Natural killer cell treated with Interleukin-12 subunit alpha and Interleukin-12 subunit beta and Interleukin-15 and Interleukin-18, amount 100 ng/mL, for 72 hours (primary cell): ENCODE results near the gene PABPC1L2B. TPM values are rescaled to one million over a fixed set of nuclear protein-coding genes. Genes with fewer than 3 reads are reported as not detected.
A peak's percentile ranks its signal among the peaks of the same experiment; 100 is the strongest.
"Not testable (repeated sequence)": the region's sequence is repeated elsewhere in the genome, so short reads cannot be mapped to it uniquely, and the experiment has no call there.

Experiments
- ATAC-seq, 2 donors: fragments of 150-1000 bp; cut with Tn5 transposase in 1 of 2; sonication (Bioruptor Pico), chemical (Tn5 transposase) in 1 of 2; 2 replicates each; pipeline ENCODE4 v1.10.0; 2021
- DNase-seq: peaks from one replicate; pipeline ENCODE4 v3.0.0; 2022; ENCODE audit warnings: low spot score
- H3K27ac Mint-ChIP-seq, 2 donors: 1 replicate in 1 of 2; 2 replicates in 1 of 2; pipeline ENCODE4 v1.8.0; 2022; ENCODE audit warnings: mixed read lengths in 2 of 2, mild to moderate bottlenecking in 1 of 2, moderate library complexity in 1 of 2
- H3K27me3 Mint-ChIP-seq, 2 donors: 1 replicate in 1 of 2; 2 replicates in 1 of 2; pipeline ENCODE4 v1.8.0; 2022; ENCODE audit warnings: mixed read lengths in 2 of 2
- H3K36me3 Mint-ChIP-seq: one replicate; pipeline ENCODE4 v1.8.0; 2022; ENCODE audit warnings: mixed read lengths
- H3K4me1 Mint-ChIP-seq, 2 donors: 1 replicate in 1 of 2; 2 replicates in 1 of 2; pipeline ENCODE4 v1.8.0; 2022; ENCODE audit warnings: low read depth in 2 of 2, mixed read lengths in 2 of 2, mild to moderate bottlenecking in 1 of 2
- H3K4me3 Mint-ChIP-seq: one replicate; pipeline ENCODE4 v1.8.0; 2022; ENCODE audit warnings: mixed read lengths
- H3K9me3 Mint-ChIP-seq: 2 replicates; pipeline ENCODE4 v1.8.0; 2022; ENCODE audit warnings: mixed read lengths
- total RNA-seq, 2 donors: library from RNA; stranded (reverse); gene quantifications; one replicate each; pipeline ENCODE4 v1.2.3, GENCODE V29; 2022

The PABPC1L2B gene
- total RNA-seq = not detected

- H3K4me1 Mint-ChIP-seq, H3K4me3 Mint-ChIP-seq, DNase-seq, ATAC-seq, H3K27ac Mint-ChIP-seq, H3K9me3 Mint-ChIP-seq, H3K27me3 Mint-ChIP-seq, H3K36me3 Mint-ChIP-seq: not testable (repeated sequence)
These were observed at the start of gene PABPC1L2B for GRCh38 chrX:73002733-73003132. Gene PABPC1L2B (plus strand): TSS chrX:73002939. CDS start chrX:73003643, 704 bp downstream.

DNA sequence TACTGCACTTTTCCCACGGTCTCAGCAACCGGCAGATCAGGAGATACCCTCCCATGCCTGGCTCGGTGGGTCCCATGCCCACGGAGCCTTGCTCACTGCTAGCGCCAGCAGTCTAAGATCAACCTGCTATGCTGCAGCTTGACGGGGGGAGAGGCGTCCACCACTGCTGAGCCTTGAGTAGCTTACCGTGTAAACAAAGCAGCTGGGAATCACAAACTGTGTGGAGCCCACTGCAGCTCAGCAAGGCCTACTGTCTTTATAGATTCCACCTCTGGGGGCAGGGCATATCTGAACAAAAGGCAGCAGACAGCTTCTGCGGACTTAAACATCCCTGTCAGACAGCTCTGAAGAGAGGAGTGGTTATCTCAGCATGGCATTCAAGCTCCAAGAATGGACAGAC, 42.8 kb upstream of the PABPC1L2B start:
- not testable (repeated sequence) for H3K27me3 Mint-ChIP-seq, H3K9me3 Mint-ChIP-seq, H3K4me1 Mint-ChIP-seq, ATAC-seq, H3K4me3 Mint-ChIP-seq, H3K36me3 Mint-ChIP-seq, DNase-seq, H3K27ac Mint-ChIP-seq

GRCh38 chrX:72971859-72972258, 30.9 kb upstream of the PABPC1L2B start:
- not testable (repeated sequence) for H3K27me3 Mint-ChIP-seq, H3K9me3 Mint-ChIP-seq, DNase-seq, H3K4me3 Mint-ChIP-seq, ATAC-seq, H3K27ac Mint-ChIP-seq, H3K36me3 Mint-ChIP-seq, H3K4me1 Mint-ChIP-seq

GRCh38 chrX:72974885-72975284, 27.9 kb upstream of the PABPC1L2B start:
- not testable (repeated sequence) for DNase-seq, H3K4me3 Mint-ChIP-seq, H3K27ac Mint-ChIP-seq, H3K36me3 Mint-ChIP-seq, H3K9me3 Mint-ChIP-seq, ATAC-seq, H3K27me3 Mint-ChIP-seq, H3K4me1 Mint-ChIP-seq

- not testable (repeated sequence) for DNase-seq, H3K4me1 Mint-ChIP-seq, H3K27ac Mint-ChIP-seq, H3K9me3 Mint-ChIP-seq, H3K36me3 Mint-ChIP-seq, ATAC-seq, H3K4me3 Mint-ChIP-seq
- H3K27me3 Mint-ChIP-seq = peaks cover 4 to 14% of the 10 kb centered on the region in 2 donors
These were observed 21.8 kb upstream of the PABPC1L2B start for GRCh38 chrX:72980894-72981469.

DNA sequence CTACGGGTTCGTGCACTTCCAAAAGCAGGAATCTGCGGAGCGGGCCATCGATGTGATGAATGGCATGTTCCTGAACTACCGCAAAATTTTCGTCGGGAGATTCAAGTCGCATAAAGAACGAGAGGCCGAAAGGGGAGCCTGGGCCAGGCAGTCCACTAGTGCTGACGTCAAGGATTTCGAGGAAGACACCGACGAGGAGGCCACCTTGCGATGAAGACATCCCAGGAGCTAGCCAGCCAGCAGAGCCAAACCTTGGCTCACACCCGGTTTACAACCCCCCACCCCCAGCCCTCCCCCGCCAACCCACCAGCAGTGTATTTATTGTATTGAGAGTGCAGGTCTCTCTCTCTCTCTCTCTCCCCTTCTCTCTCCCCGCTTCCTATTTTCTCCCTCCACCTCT, 1.3 kb downstream of the PABPC1L2B start:
- not testable (repeated sequence) for H3K27ac Mint-ChIP-seq

DNA sequence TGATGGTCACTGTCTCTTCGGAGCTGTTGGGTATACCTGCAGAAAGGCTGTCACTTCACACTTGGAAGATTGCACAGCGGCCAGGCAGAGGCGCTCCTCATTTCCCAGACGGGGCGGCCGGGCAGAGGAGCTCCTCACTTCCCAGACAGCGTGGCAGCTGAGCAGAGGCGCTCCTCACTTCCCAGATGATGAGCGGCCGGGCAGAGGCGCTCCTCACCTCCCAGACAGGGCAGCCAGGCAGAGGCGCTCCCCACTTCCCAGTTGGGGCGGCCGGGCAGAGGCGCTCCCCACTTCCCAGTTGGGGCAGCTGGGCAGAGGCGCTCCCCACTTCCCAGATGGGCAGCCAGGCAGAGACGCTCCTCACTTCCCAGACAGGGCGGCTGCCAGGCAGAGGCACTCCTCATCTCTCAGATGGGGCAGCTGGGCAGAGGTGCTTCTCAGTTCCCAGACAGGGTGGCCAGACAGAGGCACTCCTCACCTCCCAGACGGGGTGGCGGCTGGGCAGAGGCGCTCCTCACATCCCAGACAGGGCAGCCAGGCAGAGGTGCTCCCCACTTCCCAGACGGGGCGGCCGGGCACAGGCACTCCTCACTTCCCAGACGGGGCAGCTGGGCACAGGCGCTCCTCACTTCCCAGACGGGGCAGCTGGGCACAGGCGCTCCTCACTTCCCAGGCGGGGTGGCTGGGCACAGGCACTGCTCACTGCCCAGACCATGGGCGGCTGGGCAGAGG, 18.8 kb downstream of the PABPC1L2B start:
- no peaks in the 10 kb centered on the region for H3K36me3 Mint-ChIP-seq
- ATAC-seq = no peak
- H3K27ac Mint-ChIP-seq = no peak overlapping the region
- peaks cover 0 to 12% of the 10 kb centered on the region in 2 donors for H3K27me3 Mint-ChIP-seq
- H3K9me3 Mint-ChIP-seq = peaks cover 5% of the 10 kb centered on the region
- DNase-seq = no peak
- H3K4me3 Mint-ChIP-seq = no peak overlapping the region
- no peaks in the 10 kb centered on the region for H3K4me1 Mint-ChIP-seq

More for the DNA sequence above, 1.3 kb downstream of the PABPC1L2B start:
- not testable (repeated sequence) for H3K36me3 Mint-ChIP-seq, ATAC-seq, H3K9me3 Mint-ChIP-seq, H3K27me3 Mint-ChIP-seq, H3K4me3 Mint-ChIP-seq, DNase-seq, H3K4me1 Mint-ChIP-seq

DNA sequence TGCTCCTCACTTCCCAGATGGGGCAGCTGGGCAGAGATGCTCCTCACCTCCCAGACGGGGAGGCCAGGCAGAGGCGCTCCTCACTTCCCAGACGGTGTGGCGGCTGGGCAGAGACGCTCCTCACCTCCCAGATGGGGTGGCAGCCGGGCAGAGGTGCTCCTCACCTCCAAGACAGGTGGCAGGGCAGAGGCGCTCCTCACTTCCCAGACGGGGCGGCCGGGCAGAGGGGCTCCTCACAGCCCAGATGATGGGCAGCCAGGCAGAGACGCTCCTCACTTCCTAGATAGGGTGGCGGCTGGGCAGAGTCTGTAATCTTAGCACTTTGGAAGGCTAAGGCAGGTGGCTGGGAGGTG, 19.3 kb downstream of the PABPC1L2B start:
- not testable (repeated sequence) for H3K4me1 Mint-ChIP-seq, H3K9me3 Mint-ChIP-seq, H3K4me3 Mint-ChIP-seq, H3K36me3 Mint-ChIP-seq, H3K27me3 Mint-ChIP-seq, ATAC-seq, DNase-seq, H3K27ac Mint-ChIP-seq

DNA sequence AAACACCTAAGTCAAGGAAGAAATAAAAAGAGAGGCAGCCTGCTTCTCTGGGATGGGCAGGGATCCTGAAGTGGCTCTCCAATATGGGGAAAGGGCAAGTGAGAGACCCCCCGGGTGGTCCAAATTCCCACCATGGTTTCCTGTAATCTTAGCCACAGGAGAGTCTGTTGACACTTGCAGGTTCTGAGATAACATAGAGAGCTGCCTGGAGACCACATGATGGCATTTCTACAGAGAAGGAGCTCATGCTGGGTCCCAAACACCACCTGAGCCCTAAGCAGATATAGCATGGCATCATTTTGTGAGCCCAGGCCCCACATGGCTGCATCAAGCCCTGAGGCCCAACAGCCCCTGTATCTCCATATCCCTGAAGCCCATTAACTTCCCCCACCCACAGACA, 26.1 kb downstream of the PABPC1L2B start:
- peaks cover 5% of the 10 kb centered on the region for H3K9me3 Mint-ChIP-seq

More for the DNA sequence above, 26.1 kb downstream of the PABPC1L2B start:
- H3K4me1 Mint-ChIP-seq = no peaks in the 10 kb centered on the region
- H3K36me3 Mint-ChIP-seq = no peaks in the 10 kb centered on the region
- peak in 1 of 2 donors; percentile 6 for ATAC-seq
- DNase-seq = no peak
- H3K4me3 Mint-ChIP-seq = no peak overlapping the region
- peaks cover 7% of the 10 kb centered on the region in 2 donors for H3K27me3 Mint-ChIP-seq
- no peak overlapping the region for H3K27ac Mint-ChIP-seq

Other genes starting within 250 kb of the PABPC1L2B start
- gene DMRTC1B, start 226.0 kb upstream of the PABPC1L2B start, total RNA-seq = not detected
- not detected for gene FAM236B, start 220.3 kb upstream of the PABPC1L2B start, total RNA-seq
- gene FAM236D, start 194.7 kb upstream of the PABPC1L2B start, total RNA-seq = not detected
- not detected for gene FAM236C, start 90.3 kb upstream of the PABPC1L2B start, total RNA-seq
- not detected for gene FAM236A, start 64.7 kb upstream of the PABPC1L2B start, total RNA-seq
- gene DMRTC1, start 59.1 kb upstream of the PABPC1L2B start, total RNA-seq = not detected
- gene PABPC1L2A, start 76.6 kb downstream of the PABPC1L2B start, total RNA-seq = not detected
- 1 to 10 TPM; 1.1 to 2.0 TPM for gene NAP1L2, start 211.9 kb downstream of the PABPC1L2B start, total RNA-seq